ENCODE measurements around the gene COA1. TPM values are rescaled to one million over a fixed set of nuclear protein-coding genes. Genes with fewer than 3 reads are reported as not detected.

Gene COA1
- total RNA-seq, 4 donors from 2014 or later, result 25.9 to 36.0 (median 31.1) TPM

DNA sequence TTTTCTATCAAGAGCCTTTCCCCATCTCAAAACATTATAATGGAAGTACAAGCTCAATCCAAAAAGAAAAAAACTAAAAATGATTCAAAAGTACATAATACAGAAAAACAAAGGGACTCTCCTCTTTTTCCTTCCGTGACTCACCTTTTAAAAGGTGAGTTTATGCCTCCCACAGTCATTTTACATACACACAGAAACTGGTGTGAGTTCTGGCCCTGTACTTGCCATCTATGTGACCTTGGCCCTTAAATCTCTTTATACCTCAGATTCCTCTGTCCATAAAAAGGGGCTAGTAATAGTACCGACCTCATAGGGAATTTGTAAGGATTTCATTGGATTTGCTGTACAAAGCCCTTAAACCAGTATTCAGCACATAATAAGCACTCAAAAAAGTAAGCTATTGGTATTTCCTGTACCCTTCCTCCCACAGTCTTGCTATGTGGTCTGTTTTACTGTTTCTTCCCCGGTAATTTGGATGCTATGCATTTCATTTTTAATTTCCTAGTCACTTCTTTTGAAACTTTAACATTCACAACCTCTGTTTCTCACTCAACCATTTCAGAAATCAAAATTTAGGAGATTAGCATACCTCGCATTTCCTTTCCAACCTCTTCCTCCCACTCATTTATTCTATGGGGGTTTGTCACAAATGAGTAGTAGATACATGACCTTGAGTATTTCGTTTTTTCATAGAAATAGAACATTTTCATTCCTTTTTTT lies 107.4 kb downstream of the COA1 start:
- DNase-seq (ENCODE audit: low spot score in 2 of 2), result no peak
- whole genome bisulfite sequencing, 2 donors, result 85 to 87% methylated on average over 5 of the region's 5 CpGs
- H3K4me3 ChIP-seq (ENCODE audit: low read depth, poor library complexity, severe bottlenecking), result no peak overlapping the region
- TF ChIP-seq POLR2A (IDR thresholded peaks at IDR 0.05) (no peak), CTCF (IDR thresholded peaks at IDR 0.05) (no peak)
- intact Hi-C loops (cut with DNase I; ENCODE audit: low total_unique reads), result no loop called here

- no peak overlapping the region for H3K4me3 ChIP-seq (ENCODE audit: low read depth, poor library complexity, severe bottlenecking)
- 90% methylated on average over 4 of the region's 4 CpGs for WGBS, 2 donors
- intact Hi-C loops (cut with DNase I; ENCODE audit: low total_unique reads), result no loop called here
- TF ChIP-seq CTCF (IDR thresholded peaks at IDR 0.05), result no peak
- no peak for TF ChIP-seq POLR2A (IDR thresholded peaks at IDR 0.05)
- no peak for DNase-seq (ENCODE audit: low spot score in 2 of 2)
These were observed 109.9 kb downstream of the COA1 start for GRCh38 chr7:43619213-43620012.

- 80 to 86% methylated on average over 4 of the region's 4 CpGs for WGBS, 2 donors
- TF ChIP-seq POLR2A (IDR thresholded peaks at IDR 0.05) (no peak), CTCF (IDR thresholded peaks at IDR 0.05) (no peak)
- DNase-seq (ENCODE audit: low spot score in 2 of 2), result no peak
- intact Hi-C loops (cut with DNase I; ENCODE audit: low total_unique reads), result no loop called here
- no peak overlapping the region for H3K4me3 ChIP-seq (ENCODE audit: low read depth, poor library complexity, severe bottlenecking)
These were observed 111.2 kb downstream of the COA1 start for GRCh38 chr7:43618073-43618472.

DNA sequence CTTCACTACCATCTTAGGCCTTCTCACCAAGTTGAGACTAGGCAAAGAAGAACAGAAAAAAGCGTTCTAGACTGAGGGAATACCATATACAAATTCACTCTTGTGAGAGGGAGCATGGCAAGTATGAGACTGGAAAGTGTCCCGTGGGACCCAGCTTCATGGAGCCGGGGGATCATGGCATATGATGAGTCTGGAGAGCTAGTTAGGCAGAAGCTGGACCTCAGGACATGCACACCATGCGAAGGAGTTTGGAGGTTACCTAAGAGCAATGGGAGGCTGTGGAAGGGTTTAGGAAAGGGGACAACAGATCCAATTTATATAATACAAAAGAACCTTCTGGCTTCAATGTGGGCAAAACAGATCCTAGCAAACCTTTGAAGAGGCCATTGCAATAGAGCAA lies 112.3 kb downstream of the COA1 start:
- H3K4me3 ChIP-seq (ENCODE audit: low read depth, poor library complexity, severe bottlenecking), result no peak overlapping the region
- TF ChIP-seq CTCF (IDR thresholded peaks at IDR 0.05) (no peak), POLR2A (IDR thresholded peaks at IDR 0.05) (no peak)
- intact Hi-C loops (cut with DNase I; ENCODE audit: low total_unique reads), result no loop called here
- 95 to 97% methylated on average over 4 of the region's 4 CpGs for WGBS, 2 donors
- no peak for DNase-seq (ENCODE audit: low spot score in 2 of 2)

DNA sequence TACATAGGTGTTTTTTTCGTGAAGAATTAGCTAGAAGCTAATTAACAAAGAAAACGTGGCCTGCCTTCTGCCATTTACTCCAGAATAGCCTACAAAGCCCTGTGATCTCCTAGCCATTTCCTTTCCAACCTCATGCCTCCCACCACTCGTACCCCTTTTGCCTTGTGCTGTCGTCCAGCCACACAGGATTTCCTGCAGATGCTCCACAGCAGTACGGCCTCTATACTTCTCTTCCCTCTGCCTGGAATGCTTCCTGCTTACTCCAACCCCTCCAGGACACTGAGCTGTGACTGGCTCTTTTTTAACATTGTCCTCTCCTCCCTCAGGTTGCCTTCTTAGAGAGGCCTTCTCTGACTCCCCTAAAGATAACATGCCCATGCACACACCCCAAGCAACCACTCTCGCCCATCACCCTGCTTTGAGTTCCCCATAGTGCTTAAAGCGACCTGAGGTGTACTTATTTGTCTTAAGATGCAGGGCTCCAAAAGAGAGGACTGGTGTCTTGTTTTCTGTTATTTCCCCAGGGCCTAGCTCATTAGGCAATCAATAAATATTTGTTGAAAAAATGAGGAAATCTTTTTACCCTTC lies 113.7 kb downstream of the COA1 start:
- no peak overlapping the region for H3K4me3 ChIP-seq (ENCODE audit: low read depth, poor library complexity, severe bottlenecking)
- WGBS, 2 donors, result 81 to 87% methylated on average over 7 of the region's 7 CpGs
- intact Hi-C loops (cut with DNase I; ENCODE audit: low total_unique reads), result no loop called here
- TF ChIP-seq CTCF (IDR thresholded peaks at IDR 0.05), result no peak
- no peak for TF ChIP-seq POLR2A (IDR thresholded peaks at IDR 0.05)
- no peak for DNase-seq (ENCODE audit: low spot score in 2 of 2)

Data from lower leg skin (tissue), 4 donors.